GM18511 (cell line): ENCODE data around the gene SLC29A1.

Experiments
- ATAC-seq: cut with Tn5 transposase; IDR thresholded peaks from one replicate; pipeline ENCODE4 v1.9.1; 2021; ENCODE audit warnings: mild to moderate bottlenecking, moderate library complexity; ENCODE audit not compliant: unreplicated experiment

Gene SLC29A1

GRCh38 chr6:44234101-44235025 lies 11.0 kb downstream of the SLC29A1 start:
- ATAC-seq = no peak

- ATAC-seq = no peak
These were observed 11.9 kb downstream of the SLC29A1 start for GRCh38 chr6:44235269-44235668.

GRCh38 chr6:44235891-44236516 lies 12.6 kb downstream of the SLC29A1 start:
- no peak for ATAC-seq

GRCh38 chr6:44237021-44237812 lies 13.8 kb downstream of the SLC29A1 start:
- ATAC-seq = peak; percentile 75

- ATAC-seq = peak; percentile 92
These were observed 14.5 kb downstream of the SLC29A1 start for GRCh38 chr6:44237813-44238433.

- no peak for ATAC-seq
These were observed 15.4 kb downstream of the SLC29A1 start for GRCh38 chr6:44238687-44239350.

GRCh38 chr6:44243345-44243744 lies 19.9 kb downstream of the SLC29A1 start:
- ATAC-seq = no peak

- ATAC-seq = no peak
These were observed 22.1 kb downstream of the SLC29A1 start for GRCh38 chr6:44245391-44245911.

- peak; percentile 66 for ATAC-seq
These were observed 22.7 kb downstream of the SLC29A1 start for GRCh38 chr6:44245912-44246662.

- ATAC-seq = peak; percentile 74
These were observed 23.4 kb downstream of the SLC29A1 start, which contains the start of gene HSP90AB1 for GRCh38 chr6:44246663-44247337. Gene HSP90AB1, plus strand, starts transcription at chr6:44247101. Its CDS starts 1,529 bp downstream, at chr6:44248630.

GRCh38 chr6:44247338-44248302 lies 24.2 kb downstream of the SLC29A1 start:
- peak; percentile 35 for ATAC-seq

- no peak for ATAC-seq
These were observed 25.2 kb downstream of the SLC29A1 start for GRCh38 chr6:44248579-44248978.

- no peak for ATAC-seq
These were observed 25.8 kb downstream of the SLC29A1 start for GRCh38 chr6:44249082-44249748.

- ATAC-seq = no peak
These were observed 26.8 kb downstream of the SLC29A1 start for GRCh38 chr6:44250067-44250717.

GRCh38 chr6:44250718-44251123 lies 27.3 kb downstream of the SLC29A1 start:
- ATAC-seq = no peak
